HepG2 (cell line): Measurements from ENCODE around the gene HS3ST1. TPM values are rescaled to one million over a fixed set of nuclear protein-coding genes. Genes with fewer than 3 reads are reported as not detected.

Experiments used
- ATAC-seq: fragments of 200-7000 bp; cut with Tn5 transposase; 3 replicates; pipeline ENCODE4 v1.9.1; 2020; ENCODE audit warnings: mild to moderate bottlenecking, moderate library complexity
- BruUV-seq: library from RNA; stranded (reverse); fragments of 400-500 nt; replicated peaks from 2 replicates; lab custom pipeline; 2021; lab: Mats Ljungman, UMichigan
- CTCF ChIA-PET: fragments of 300-600 bp; formaldehyde crosslinking; extraction: SDS; loops from one replicate; lab custom pipeline; 2021; ENCODE audit warnings: low total read pairs, inconsistent platforms, low intra/inter-chr PET ratio; lab: Yijun Ruan, JAX
- POLR2A ChIA-PET: fragments of 350-600 bp; sonication (Branson Sonifier 250); formaldehyde crosslinking; loops from one replicate; lab custom pipeline; 2020; ENCODE audit warnings: antibody characterized with exemption, inconsistent platforms; lab: Yijun Ruan, JAX
- DNase-seq: peaks from one replicate; pipeline ENCODE4 v3.0.0-alpha.2; 2015; ENCODE audit warnings: low spot score
- FAIRE-seq: peaks from 3 replicates; lab custom pipeline; 2011; peaks lifted over from hg19 to GRCh38; lab: Jason Lieb, UNC
- H2AFZ ChIP-seq: one replicate; pipeline ENCODE4 v1.6.1; 2011; ENCODE audit warnings: low read length, inconsistent platforms
- H3K27ac ChIP-seq: fragments of 300-600 bp; 3 replicates; pipeline ENCODE4 v1.8.0; 2011; ENCODE audit warnings: mixed run types, mild to moderate bottlenecking, mixed read lengths, low read length, inconsistent platforms; ENCODE audit not compliant: insufficient read depth; ENCODE audit errors: extremely low read length
- H3K27me3 ChIP-seq, 2 experiments: fragments of 200-600 bp in 1 of 2; 2 replicates in 1 of 2; 3 replicates in 1 of 2; pipeline versions ENCODE4 v1.6.0 to v1.8.0; 2011; ENCODE audit warnings: low read length in 2 of 2, mild to moderate bottlenecking in 2 of 2, moderate library complexity in 2 of 2, inconsistent platforms in 1 of 2; ENCODE audit not compliant: insufficient read depth in 2 of 2, control insufficient read depth in 1 of 2
- H3K36me3 ChIP-seq, 2 experiments: fragments of 200-600 bp in 1 of 2; replicated peaks in 1 of 2; 2 replicates in 1 of 2; 3 replicates in 1 of 2; pipeline versions ENCODE4 v1.5.1 to v1.8.0; 2011; ENCODE audit warnings: low read length in 2 of 2, inconsistent platforms in 1 of 2; ENCODE audit not compliant: insufficient read depth in 2 of 2, control insufficient read depth in 1 of 2
- H3K4me1 ChIP-seq: 2 replicates; pipeline ENCODE4 v1.5.1; 2012; ENCODE audit warnings: low read length, inconsistent platforms; ENCODE audit not compliant: insufficient read depth
- H3K4me2 ChIP-seq: 2 replicates; pipeline ENCODE4 v1.6.0; 2011; ENCODE audit warnings: low read depth, low read length, inconsistent platforms
- H3K4me3 ChIP-seq, 3 experiments: fragments of 200-600 bp in 1 of 3; sonication (generic), shearing (Covaris generic) in 1 of 3; replicated peaks in 1 of 3; 2 replicates each; pipeline ENCODE4 v1.5.1; 2011 to 2016; ENCODE audit warnings: low read length in 3 of 3, inconsistent platforms in 2 of 3, low read depth in 2 of 3, mild to moderate bottlenecking in 2 of 3, control low read depth in 1 of 3, mixed read lengths in 1 of 3; ENCODE audit not compliant: insufficient read depth in 1 of 3
- H3K79me2 ChIP-seq: one replicate; pipeline ENCODE4 v1.6.1; 2011; ENCODE audit warnings: low read length, inconsistent platforms; ENCODE audit not compliant: insufficient read depth
- H3K9ac ChIP-seq: 2 replicates; pipeline ENCODE4 v1.6.0; 2011; ENCODE audit warnings: mild to moderate bottlenecking, low read depth, low read length, inconsistent platforms; ENCODE audit not compliant: insufficient read depth
- H3K9me3 ChIP-seq: 2 replicates; pipeline ENCODE4 v1.5.1; 2012; ENCODE audit warnings: mild to moderate bottlenecking, low read length
- H4K20me1 ChIP-seq: 2 replicates; pipeline ENCODE4 v1.6.0; 2011; ENCODE audit warnings: inconsistent platforms, mild to moderate bottlenecking, low read length, moderate library complexity; ENCODE audit not compliant: insufficient read depth
- CBFB ChIP-seq: sonication (generic); formaldehyde crosslinking; IDR thresholded peaks from 2 replicates; pipeline ENCODE4 v1.4.0; 2020; ENCODE audit warnings: missing genetic modification reagents
- DPF2 ChIP-seq: sonication (generic); formaldehyde crosslinking; IDR thresholded peaks from 2 replicates; pipeline ENCODE4 v1.4.0; 2020; ENCODE audit warnings: mild to moderate bottlenecking, low read depth, missing genetic modification reagents, borderline replicate concordance
- KLF9 ChIP-seq: IDR thresholded peaks from 2 replicates; pipeline ENCODE4 v1.6.1; 2016; ENCODE audit warnings: low read depth
- MAFF ChIP-seq: IDR thresholded peaks from 2 replicates; pipeline ENCODE4 v1.6.1; 2011; ENCODE audit warnings: low read depth, low read length, improper control_type of control experiment
- MAFG ChIP-seq: sonication (generic); formaldehyde crosslinking; IDR thresholded peaks from 2 replicates; pipeline ENCODE4 v1.5.1; 2020; ENCODE audit warnings: mild to moderate bottlenecking, missing genetic modification reagents
- MTA1 ChIP-seq: sonication (generic); formaldehyde crosslinking; IDR thresholded peaks from 2 replicates; pipeline ENCODE4 v1.4.0; 2020; ENCODE audit warnings: missing genetic modification reagents, mild to moderate bottlenecking, borderline replicate concordance
- NFE2L2 ChIP-seq: fragments of 150-350 bp; IDR thresholded peaks from 2 replicates; pipeline ENCODE4 v1.6.1; 2014; ENCODE audit warnings: low read length
- NFRKB ChIP-seq: fragments of 450-650 bp; IDR thresholded peaks from 2 replicates; pipeline ENCODE4 v1.6.1; 2017
- NRL ChIP-seq: sonication (generic); formaldehyde crosslinking; IDR thresholded peaks from 2 replicates; pipeline ENCODE4 v1.5.0; 2020; ENCODE audit warnings: missing genetic modification reagents, mild to moderate bottlenecking, moderate library complexity, borderline replicate concordance
- SYNCRIP ChIP-seq: fragments of 200-400 bp; formaldehyde crosslinking; IDR thresholded peaks from 2 replicates; pipeline ENCODE4 v1.6.1; 2018; ENCODE audit warnings: mild to moderate bottlenecking, low read depth, low read length; ENCODE audit not compliant: insufficient read depth
- TGIF2 ChIP-seq: IDR thresholded peaks from 2 replicates; pipeline ENCODE4 v1.6.1; 2016; ENCODE audit warnings: control low read depth, missing compliant biosample characterization
- WIZ ChIP-seq: sonication (generic); formaldehyde crosslinking; IDR thresholded peaks from 2 replicates; pipeline ENCODE4 v1.5.1; 2020; ENCODE audit warnings: mild to moderate bottlenecking, missing genetic modification reagents
- ZNF121 ChIP-seq: sonication (generic); formaldehyde crosslinking; IDR thresholded peaks from 2 replicates; pipeline ENCODE4 v1.5.0; 2020; ENCODE audit warnings: mild to moderate bottlenecking, missing genetic modification reagents
- ZNF83 ChIP-seq: sonication (generic); formaldehyde crosslinking; IDR thresholded peaks from 2 replicates; pipeline ENCODE4 v1.4.0; 2020; ENCODE audit warnings: missing genetic modification reagents, mild to moderate bottlenecking, borderline replicate concordance
- WGBS: methylation state at CpG from one replicate; pipeline ENCODE4 v1.1.6; 2017; ENCODE audit warnings: low lambda C conversion rate; 5-methylcytosine and 5-hydroxymethylcytosine counted together
- in situ Hi-C: cut with HindIII; loops from 2 replicates; pipeline ENCODE4 v1.10.0; 2017; ENCODE audit warnings: low pct_unique_long_range_greater_than_20kb; ENCODE audit not compliant: extremely low pct_ligation_motif_present
- intact Hi-C: fragments of 100-400 bp; cut with micrococcal nuclease; formaldehyde crosslinking; loops from one replicate; pipeline ENCODE4 v1.10.0; 2022; ENCODE audit not compliant: unreplicated experiment
- polyA plus RNA-seq, 8 experiments: library from polyadenylated mRNA; depleted of rRNA in 3 of 8; stranded (reverse) in 7 of 8; unstranded in 1 of 8; fragments of >200 nt; fragmentation: Illumina TruSeq in 4 of 8; extraction: Trizol in 4 of 8; gene quantifications; 2 replicates each; pipeline versions ENCODE4 v1.2.1 to v1.2.3, GENCODE V29; 2011 to 2016; ENCODE audit warnings: low read depth in 4 of 8, missing spikeins in 1 of 8, mixed read lengths in 1 of 8; ENCODE audit not compliant: insufficient read depth in 1 of 8
- total RNA-seq, 5 experiments: library from RNA; depleted of rRNA; stranded (reverse); fragments of >200 nt; fragmentation: Illumina TruSeq; extraction: Trizol; gene quantifications; 2 replicates each; pipeline ENCODE4 v1.2.3, GENCODE V29; 2016; ENCODE audit warnings: low read depth in 1 of 5
- TF ChIP-seq, protein P1 (sequence below): sonication (generic); formaldehyde crosslinking; IDR thresholded peaks from 2 replicates; pipeline ENCODE4 v1.4.0; 2020; ENCODE audit warnings: mild to moderate bottlenecking, missing genetic modification reagents
- TF ChIP-seq, protein P2 (sequence below): sonication (generic); formaldehyde crosslinking; IDR thresholded peaks from 2 replicates; pipeline ENCODE4 v1.5.0; 2020; ENCODE audit warnings: mild to moderate bottlenecking, low read depth, missing genetic modification reagents, borderline replicate concordance
- TF ChIP-seq, protein P3 (sequence below): sonication (generic); formaldehyde crosslinking; IDR thresholded peaks from 2 replicates; pipeline ENCODE4 v1.4.0; 2020; ENCODE audit warnings: missing genetic modification reagents

The HS3ST1 gene
- total and polyA plus RNA-seq, 2 of the 13 experiments (the other 11 are each of a cell fraction or from before 2014, with no cell fraction given): not detected

DNA sequence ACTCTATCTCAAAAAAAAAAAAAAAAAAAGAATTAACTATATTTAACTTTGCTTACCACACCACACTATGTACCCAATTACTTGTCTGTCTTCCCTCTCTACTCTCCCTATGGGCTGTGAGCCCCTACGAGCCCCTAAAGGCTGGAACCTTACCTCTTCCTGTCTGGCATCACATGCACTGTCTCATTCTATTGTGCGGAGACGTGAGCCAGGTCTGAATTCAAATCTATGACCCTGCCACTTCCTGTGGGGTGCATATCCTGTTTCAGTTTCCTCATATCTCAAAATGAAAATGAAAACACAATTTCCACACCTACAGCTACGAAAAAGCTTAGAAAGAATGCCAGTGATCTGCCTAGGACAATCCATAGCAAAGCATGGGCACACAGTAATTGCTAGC, 42.9 kb upstream of the HS3ST1 start:
- no TSS peak for BruUV-seq
- H3K4me2 ChIP-seq: no peak overlapping the region

More for the DNA sequence above, 42.9 kb upstream of the HS3ST1 start:
- Histone ChIP-seq H3K4me3 (no peak overlapping the region), H3K4me1 (no peaks in the 10 kb centered on the region), H3K9me3 (no peaks in the 10 kb centered on the region), H3K27ac (no peak overlapping the region), H3K27me3 (no peaks in the 10 kb centered on the region), H3K9ac (no peak overlapping the region), H3K79me2 (no peaks in the 10 kb centered on the region), H3K36me3 (no peaks in the 10 kb centered on the region), H2AFZ (no peak overlapping the region), H4K20me1 (no peaks in the 10 kb centered on the region)
- TF ChIP-seq NFE2L2: no peak
- no peak for TF ChIP-seq WIZ (CRISPR knock-in tag)
- TF ChIP-seq, protein P1, sequence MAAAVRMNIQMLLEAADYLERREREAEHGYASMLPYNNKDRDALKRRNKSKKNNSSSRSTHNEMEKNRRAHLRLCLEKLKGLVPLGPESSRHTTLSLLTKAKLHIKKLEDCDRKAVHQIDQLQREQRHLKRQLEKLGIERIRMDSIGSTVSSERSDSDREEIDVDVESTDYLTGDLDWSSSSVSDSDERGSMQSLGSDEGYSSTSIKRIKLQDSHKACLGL: no peak
- no peak for TF ChIP-seq NFRKB
- TF ChIP-seq TGIF2 (CRISPR knock-in tag): no peak
- TF ChIP-seq MAFG (CRISPR knock-in tag): no peak
- TF ChIP-seq MTA1 (CRISPR knock-in tag): no peak
- TF ChIP-seq SYNCRIP: no peak
- TF ChIP-seq KLF9 (CRISPR knock-in tag): no peak
- no peak for TF ChIP-seq NRL
- TF ChIP-seq MAFF: no peak
- TF ChIP-seq ZNF83: no peak
- no peak for TF ChIP-seq DPF2 (CRISPR knock-in tag)
- TF ChIP-seq, protein P2, sequence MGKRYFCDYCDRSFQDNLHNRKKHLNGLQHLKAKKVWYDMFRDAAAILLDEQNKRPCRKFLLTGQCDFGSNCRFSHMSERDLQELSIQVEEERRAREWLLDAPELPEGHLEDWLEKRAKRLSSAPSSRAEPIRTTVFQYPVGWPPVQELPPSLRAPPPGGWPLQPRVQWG (CRISPR knock-in tag): no peak
- no peak for TF ChIP-seq CBFB (CRISPR knock-in tag)
- no peak for TF ChIP-seq ZNF121 (CRISPR knock-in tag)
- TF ChIP-seq, protein P3, sequence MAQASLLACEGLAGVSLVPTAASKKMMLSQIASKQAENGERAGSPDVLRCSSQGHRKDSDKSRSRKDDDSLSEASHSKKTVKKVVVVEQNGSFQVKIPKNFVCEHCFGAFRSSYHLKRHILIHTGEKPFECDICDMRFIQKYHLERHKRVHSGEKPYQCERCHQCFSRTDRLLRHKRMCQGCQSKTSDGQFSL (CRISPR knock-in tag): no peak
- POLR2A ChIA-PET: no interaction called here
- ATAC-seq (no peak), FAIRE-seq (no peak), DNase-seq (no peak)
- intact Hi-C loops (no loop called here), in situ Hi-C loops (loop anchor here (25.0 kb wide), 1 partner anchor 1166 kb away; no protein-coding TSS in a partner anchor)
- WGBS: 5% methylated on average over 4 of the region's 4 CpGs
- CTCF ChIA-PET: no interaction called here
